A549 (cell line): Measurements from ENCODE around the gene HPRT1. TPM values are rescaled to one million over a fixed set of nuclear protein-coding genes. Genes with fewer than 3 reads are reported as not detected.
A peak's percentile ranks its signal among the peaks of the same experiment; 100 is the strongest.

Experiments
- ATAC-seq, 2 experiments: fragments of 200-7000 bp in 1 of 2; fragments of >200 bp in 1 of 2; cut with Nextera tagmentation in 1 of 2; cut with Tn5 transposase in 1 of 2; 3 replicates each; pipeline versions ENCODE4 v1.8.0 to v1.9.1; 2018 to 2020; ENCODE audit warnings: mild to moderate bottlenecking in 1 of 2, moderate library complexity in 1 of 2
- CTCF ChIA-PET: fragments of 300-600 bp; sonication (Branson Sonifier 250); formaldehyde crosslinking; extraction: SDS; loops from one replicate; lab custom pipeline; 2021; ENCODE audit warnings: antibody characterized with exemption, inconsistent platforms; lab: Yijun Ruan, JAX
- POLR2A ChIA-PET: fragments of 350-600 bp; formaldehyde crosslinking; extraction: SDS; loops from one replicate; lab custom pipeline; 2021; ENCODE audit warnings: antibody characterized with exemption, inconsistent platforms; lab: Yijun Ruan, JAX
- DNase-seq, 2 experiments: peaks; one replicate each; pipeline versions ENCODE4 v3.0.0 to v3.0.0-alpha.2; 2011 to 2016; ENCODE audit warnings: low read depth in 1 of 2, low spot score in 1 of 2
- FAIRE-seq: peaks from 2 replicates; lab custom pipeline; 2011; peaks lifted over from hg19 to GRCh38; lab: Jason Lieb, UNC
- H3K27ac ChIP-seq, 2 experiments: fragments of >200 bp; sonication (Bioruptor Twin); formaldehyde crosslinking; 3 replicates each; pipeline ENCODE4 v1.5.1; 2016 to 2017
- H3K4me1 ChIP-seq: fragments of >200 bp; sonication (Bioruptor Twin); formaldehyde crosslinking; 3 replicates; pipeline ENCODE4 v1.6.1; 2016
- H3K4me2 ChIP-seq: fragments of >200 bp; sonication (Bioruptor Twin); formaldehyde crosslinking; 3 replicates; pipeline ENCODE4 v1.6.1; 2016
- H3K4me3 ChIP-seq: fragments of >200 bp; sonication (Bioruptor Twin); formaldehyde crosslinking; 3 replicates; pipeline ENCODE4 v1.5.1; 2016
- H3K9me3 ChIP-seq: fragments of >200 bp; sonication (Bioruptor Twin); formaldehyde crosslinking; 3 replicates; pipeline ENCODE4 v1.6.1; 2016
- BHLHE40 ChIP-seq: IDR thresholded peaks from 2 replicates; pipeline ENCODE4 v1.6.1; 2012; ENCODE audit warnings: low read depth, low read length, inconsistent platforms
- CBX2 ChIP-seq: fragments of 200-600 bp; sonication (generic); IDR thresholded peaks from 2 replicates; pipeline ENCODE4 v1.6.1; 2016; ENCODE audit warnings: low read depth, mild to moderate bottlenecking, borderline replicate concordance
- CEBPB ChIP-seq, 2 experiments: fragments of >200 bp in 1 of 2; sonication (Bioruptor Twin) in 1 of 2; formaldehyde crosslinking in 1 of 2; IDR thresholded peaks; 2 replicates each; pipeline ENCODE4 v1.6.1; 2012 to 2016
- EHF ChIP-seq: fragments of 250-450 bp; sonication (Bioruptor Pico); IDR thresholded peaks from 2 replicates; pipeline ENCODE4 v1.5.0; 2020; ENCODE audit warnings: mild to moderate bottlenecking
- ELK1 ChIP-seq: fragments of 150-350 bp; IDR thresholded peaks from 2 replicates; pipeline ENCODE4 v1.6.1; 2014; ENCODE audit warnings: low read depth, mild to moderate bottlenecking, low read length
- HDAC2 ChIP-seq: fragments of 200-600 bp; sonication (generic); IDR thresholded peaks from 2 replicates; pipeline ENCODE4 v1.6.1; 2016
- HEYL ChIP-seq: fragments of 250-450 bp; sonication (Bioruptor Pico); IDR thresholded peaks from 2 replicates; pipeline ENCODE4 v1.8.0; 2021; ENCODE audit warnings: mild to moderate bottlenecking, moderate library complexity
- JUN ChIP-seq, 2 experiments: fragments of >200 bp; sonication (Bioruptor Twin); formaldehyde crosslinking; IDR thresholded peaks; 2 replicates in 1 of 2; 3 replicates in 1 of 2; pipeline ENCODE4 v1.6.1; 2016 to 2017
- MAZ ChIP-seq: fragments of 150-350 bp; IDR thresholded peaks from 2 replicates; pipeline ENCODE4 v1.6.1; 2014; ENCODE audit warnings: antibody characterized with exemption, low read depth, low read length, borderline replicate concordance
- NFE2L2 ChIP-seq: fragments of 150-350 bp; conservative IDR thresholded peaks from 2 replicates; pipeline ENCODE4 v1.6.1; 2014; ENCODE audit warnings: low read length
- NR3C1 ChIP-seq: fragments of >200 bp; sonication (Bioruptor Twin); formaldehyde crosslinking; IDR thresholded peaks from 3 replicates; pipeline ENCODE4 v1.6.1; 2017
- POLR2A ChIP-seq: IDR thresholded peaks from 2 replicates; pipeline ENCODE4 v1.6.1; 2012; ENCODE audit warnings: mild to moderate bottlenecking, low read length
- POLR2AphosphoS2 ChIP-seq: conservative IDR thresholded peaks from 2 replicates; pipeline ENCODE4 v1.6.1; 2012; ENCODE audit warnings: low read length, improper control_type of control experiment, inconsistent platforms
- RAD21 ChIP-seq, 2 experiments: fragments of >200 bp in 1 of 2; sonication (Bioruptor Twin) in 1 of 2; formaldehyde crosslinking in 1 of 2; IDR thresholded peaks in 1 of 2; conservative IDR thresholded peaks in 1 of 2; 2 replicates in 1 of 2; 3 replicates in 1 of 2; pipeline ENCODE4 v1.6.1; 2012 to 2018; ENCODE audit warnings: inconsistent platforms in 1 of 2
- RFX5 ChIP-seq: fragments of 450-650 bp; IDR thresholded peaks from 2 replicates; pipeline ENCODE4 v1.7.1; 2014; ENCODE audit warnings: antibody characterized with exemption, mild to moderate bottlenecking, moderate library complexity
- SMC3 ChIP-seq: fragments of >200 bp; sonication (Bioruptor Twin); formaldehyde crosslinking; IDR thresholded peaks from 3 replicates; pipeline ENCODE4 v1.6.1; 2018; ENCODE audit warnings: inconsistent platforms
- TFCP2L1 ChIP-seq: fragments of 250-450 bp; sonication (Bioruptor Pico); IDR thresholded peaks from 2 replicates; pipeline ENCODE4 v1.5.0; 2021; ENCODE audit warnings: mild to moderate bottlenecking
- ZC3H11A ChIP-seq: fragments of 450-650 bp; IDR thresholded peaks from 2 replicates; pipeline ENCODE4 v1.6.1; 2014; ENCODE audit warnings: antibody characterized with exemption, mild to moderate bottlenecking
- ZFP36 ChIP-seq: fragments of 450-650 bp; IDR thresholded peaks from 2 replicates; pipeline ENCODE4 v1.6.1; 2014; ENCODE audit warnings: borderline replicate concordance; ENCODE audit not compliant: partially characterized antibody
- ZNF302 ChIP-seq: fragments of 250-450 bp; sonication (Bioruptor Pico); IDR thresholded peaks from 2 replicates; pipeline ENCODE4 v1.9.0; 2021; ENCODE audit warnings: inconsistent platforms, mild to moderate bottlenecking, moderate library complexity
- ZSCAN20 ChIP-seq: fragments of 250-450 bp; sonication (Bioruptor Pico); IDR thresholded peaks from 2 replicates; pipeline ENCODE4 v1.8.0; 2022; ENCODE audit warnings: mild to moderate bottlenecking, moderate library complexity
- WGBS: methylation state at CpG from one replicate; pipeline ENCODE4 v1.1.6; 2017; ENCODE audit errors: missing lambda C conversion rate; 5-methylcytosine and 5-hydroxymethylcytosine counted together
- polyA plus RNA-seq, 4 experiments: library from polyadenylated mRNA; depleted of rRNA in 3 of 4; stranded (reverse); fragments of >200 nt; fragmentation: RNase III in 1 of 4; extraction: RNeasy Plus Mini Kit Qiagen cat#74134 plus additional on column Dnase treatment in 1 of 4; gene quantifications; 2 replicates in 3 of 4; 3 replicates in 1 of 4; pipeline ENCODE4 v1.2.3, GENCODE V29; 2011 to 2017
- TF ChIP-seq, protein P1 (sequence below): fragments of >200 bp; sonication (Bioruptor Twin); formaldehyde crosslinking; IDR thresholded peaks from 3 replicates; pipeline ENCODE4 v1.5.1; 2016
- TF ChIP-seq, protein P2 (sequence below): fragments of 250-450 bp; sonication (Bioruptor Pico); IDR thresholded peaks from 2 replicates; pipeline ENCODE4 v1.5.0; 2020; ENCODE audit warnings: low read depth, mild to moderate bottlenecking, moderate library complexity

The HPRT1 gene
- polyA plus RNA-seq, 2 of the 4 experiments (the other 2 are of a cell fraction), result 96.6 to 97.4 TPM

DNA sequence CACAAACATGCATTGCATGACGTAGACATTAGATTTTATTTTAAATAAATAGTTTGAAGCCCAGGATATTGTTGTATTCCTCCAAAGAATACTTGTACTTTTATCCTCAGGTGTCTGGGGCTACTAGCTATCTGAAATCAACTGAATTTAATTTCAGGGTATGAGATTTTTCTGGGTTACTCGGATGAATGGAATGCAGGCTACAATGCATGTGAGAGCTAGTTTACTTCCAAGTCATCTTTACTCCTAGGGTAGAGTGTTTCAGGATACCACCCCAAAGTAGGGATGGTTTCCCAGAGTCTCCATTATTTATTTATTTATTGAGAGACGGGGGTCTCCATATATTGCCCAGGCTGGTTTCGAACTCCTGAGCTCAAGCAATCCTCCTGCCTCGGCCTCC, 66.4 kb downstream of the HPRT1 start:
- FAIRE-seq (no peak), ATAC-seq (no peak), DNase-seq (no peak)
- CTCF ChIA-PET, result interaction anchor here (0.5 to 1.6 kb wide), 4 partner anchors 10 to 227 kb away, joined by 3 to 6 read pairs (median 4); no protein-coding TSS in a partner anchor
- no peaks in the 10 kb centered on the region for H3K9me3 ChIP-seq
- H3K4me3 ChIP-seq, result no peak overlapping the region
- peak overlapping the region; percentile 46; the same call in 2 of the 3 replicates for H3K4me2 ChIP-seq
- peak overlapping the region; percentile 49 to 75; a peak in 5 of 6 replicates for H3K27ac ChIP-seq
- WGBS, result 88% methylated on average over 5 of the region's 5 CpGs
- peaks cover 16% of the 10 kb centered on the region for H3K4me1 ChIP-seq
- POLR2A ChIA-PET, result interaction anchor here (1.4 kb wide), 1 partner anchor 15 kb away, joined by 3 read pairs; no protein-coding TSS in a partner anchor
- TF ChIP-seq POLR2AphosphoS2, result no peak
- TF ChIP-seq CEBPB (IDR thresholded peaks at IDR 0.05), result no peak
- no peak for TF ChIP-seq ELK1
- TF ChIP-seq POLR2A, result no peak
- no peak for TF ChIP-seq JUN (IDR thresholded peaks at IDR 0.05)
- no peak for TF ChIP-seq HDAC2
- TF ChIP-seq NFE2L2, result no peak
- no peak for TF ChIP-seq EHF (CRISPR knock-in tag)
- TF ChIP-seq BHLHE40, result no peak
- no peak for TF ChIP-seq RAD21 (conservative IDR thresholded peaks at IDR 0.05 in 1 of 2, IDR thresholded peaks at IDR 0.05 in 1 of 2)
- TF ChIP-seq RFX5, result no peak
- TF ChIP-seq HEYL, result no peak
- no peak for TF ChIP-seq TFCP2L1
- TF ChIP-seq, protein P1, sequence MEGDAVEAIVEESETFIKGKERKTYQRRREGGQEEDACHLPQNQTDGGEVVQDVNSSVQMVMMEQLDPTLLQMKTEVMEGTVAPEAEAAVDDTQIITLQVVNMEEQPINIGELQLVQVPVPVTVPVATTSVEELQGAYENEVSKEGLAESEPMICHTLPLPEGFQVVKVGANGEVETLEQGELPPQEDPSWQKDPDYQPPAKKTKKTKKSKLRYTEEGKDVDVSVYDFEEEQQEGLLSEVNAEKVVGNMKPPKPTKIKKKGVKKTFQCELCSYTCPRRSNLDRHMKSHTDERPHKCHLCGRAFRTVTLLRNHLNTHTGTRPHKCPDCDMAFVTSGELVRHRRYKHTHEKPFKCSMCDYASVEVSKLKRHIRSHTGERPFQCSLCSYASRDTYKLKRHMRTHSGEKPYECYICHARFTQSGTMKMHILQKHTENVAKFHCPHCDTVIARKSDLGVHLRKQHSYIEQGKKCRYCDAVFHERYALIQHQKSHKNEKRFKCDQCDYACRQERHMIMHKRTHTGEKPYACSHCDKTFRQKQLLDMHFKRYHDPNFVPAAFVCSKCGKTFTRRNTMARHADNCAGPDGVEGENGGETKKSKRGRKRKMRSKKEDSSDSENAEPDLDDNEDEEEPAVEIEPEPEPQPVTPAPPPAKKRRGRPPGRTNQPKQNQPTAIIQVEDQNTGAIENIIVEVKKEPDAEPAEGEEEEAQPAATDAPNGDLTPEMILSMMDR, result no peak
- no peak for TF ChIP-seq MAZ
- no peak for TF ChIP-seq ZSCAN20 (CRISPR knock-in tag)
- no peak for TF ChIP-seq CBX2
- no peak for TF ChIP-seq ZFP36

GRCh38 chrX:134528960-134529359, 69.0 kb downstream of the HPRT1 start:
- FAIRE-seq, result no peak

More at GRCh38 chrX:134528960-134529359, 69.0 kb downstream of the HPRT1 start:
- TF ChIP-seq ZNF302 (CRISPR knock-in tag) (no peak), MAZ (no peak), HDAC2 (no peak), ZC3H11A (no peak), ZSCAN20 (CRISPR knock-in tag) (no peak), POLR2A (no peak), ZFP36 (no peak), NR3C1 (no peak), SMC3 (no peak), RFX5 (no peak)
- TF ChIP-seq, protein P2, sequence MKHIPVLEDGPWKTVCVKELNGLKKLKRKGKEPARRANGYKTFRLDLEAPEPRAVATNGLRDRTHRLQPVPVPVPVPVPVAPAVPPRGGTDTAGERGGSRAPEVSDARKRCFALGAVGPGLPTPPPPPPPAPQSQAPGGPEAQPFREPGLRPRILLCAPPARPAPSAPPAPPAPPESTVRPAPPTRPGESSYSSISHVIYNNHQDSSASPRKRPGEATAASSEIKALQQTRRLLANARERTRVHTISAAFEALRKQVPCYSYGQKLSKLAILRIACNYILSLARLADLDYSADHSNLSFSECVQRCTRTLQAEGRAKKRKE, result no peak
- Histone ChIP-seq H3K4me1 (peaks cover 16% of the 10 kb centered on the region), H3K4me2 (no peak overlapping the region), H3K4me3 (no peak overlapping the region), H3K9me3 (no peaks in the 10 kb centered on the region), H3K27ac (peak overlapping the region; percentile 22 to 57; a peak in 3 of 6 replicates)
- ChIA-PET POLR2A (no interaction called here), CTCF (interaction anchor here (1.0 kb wide), 1 partner anchor 8 kb away, joined by 7 read pairs; no protein-coding TSS in a partner anchor)
- WGBS, result 63% methylated on average over 3 of the region's 3 CpGs
- ATAC-seq, result no peak
- DNase-seq, result no peak
